HepG2 (cell line): ENCODE measurements around the gene PCED1B. TPM values are rescaled to one million over a fixed set of nuclear protein-coding genes. Genes with fewer than 3 reads are reported as not detected.
A peak's percentile ranks its signal among the peaks of the same experiment; 100 is the strongest.

Experiments used
- BCL3 ChIP-seq: sonication (generic); formaldehyde crosslinking; IDR thresholded peaks from 2 replicates; pipeline ENCODE4 v1.5.1; 2020; ENCODE audit warnings: mild to moderate bottlenecking, missing genetic modification reagents, moderate library complexity
- ELF3 ChIP-seq: IDR thresholded peaks from 2 replicates; pipeline ENCODE4 v1.6.1; 2016; ENCODE audit warnings: missing genetic modification reagents, missing compliant biosample characterization
- HIC2 ChIP-seq: sonication (generic); formaldehyde crosslinking; IDR thresholded peaks from 2 replicates; pipeline ENCODE4 v1.9.0; 2022; ENCODE audit warnings: low read depth, missing genetic modification reagents
- NFE2 ChIP-seq: sonication (generic); formaldehyde crosslinking; IDR thresholded peaks from 2 replicates; pipeline ENCODE4 v1.4.0; 2020; ENCODE audit warnings: missing genetic modification reagents
- NFE2L1 ChIP-seq: sonication (generic); formaldehyde crosslinking; IDR thresholded peaks from 2 replicates; pipeline ENCODE4 v1.4.0; 2020; ENCODE audit warnings: missing genetic modification reagents, mild to moderate bottlenecking, borderline replicate concordance
- PHF21A ChIP-seq: sonication (generic); formaldehyde crosslinking; IDR thresholded peaks from 2 replicates; pipeline ENCODE4 v1.5.0; 2020; ENCODE audit warnings: mild to moderate bottlenecking, missing genetic modification reagents
- SMARCE1 ChIP-seq: fragments of 450-650 bp; IDR thresholded peaks from 2 replicates; pipeline ENCODE4 v1.6.1; 2017; ENCODE audit warnings: borderline replicate concordance
- ZBED4 ChIP-seq: sonication (generic); formaldehyde crosslinking; IDR thresholded peaks from 2 replicates; pipeline ENCODE4 v1.4.0; 2020; ENCODE audit warnings: missing genetic modification reagents, borderline replicate concordance
- ZBTB37 ChIP-seq: sonication (generic); formaldehyde crosslinking; IDR thresholded peaks from 2 replicates; pipeline ENCODE4 v1.4.0; 2020; ENCODE audit warnings: mild to moderate bottlenecking, missing genetic modification reagents
- ZNF292 ChIP-seq: sonication (generic); formaldehyde crosslinking; IDR thresholded peaks from 2 replicates; pipeline ENCODE4 v1.8.1; 2022; ENCODE audit warnings: mild to moderate bottlenecking, low read depth, missing genetic modification reagents, borderline replicate concordance
- ZNF30 ChIP-seq: sonication (generic); formaldehyde crosslinking; IDR thresholded peaks from 2 replicates; pipeline ENCODE4 v1.5.0; 2020; ENCODE audit warnings: mild to moderate bottlenecking, missing genetic modification reagents
- ZNF333 ChIP-seq: sonication (generic); formaldehyde crosslinking; IDR thresholded peaks from 2 replicates; pipeline ENCODE4 v1.4.0; 2020; ENCODE audit warnings: mild to moderate bottlenecking, missing genetic modification reagents, borderline replicate concordance
- ZNF33B ChIP-seq: sonication (generic); formaldehyde crosslinking; IDR thresholded peaks from 2 replicates; pipeline ENCODE4 v1.5.1; 2020; ENCODE audit warnings: mild to moderate bottlenecking, missing genetic modification reagents
- ZNF431 ChIP-seq: sonication (generic); formaldehyde crosslinking; IDR thresholded peaks from 2 replicates; pipeline ENCODE4 v1.9.0; 2022; ENCODE audit warnings: missing genetic modification reagents, low read depth, mild to moderate bottlenecking, borderline replicate concordance
- ZNF512B ChIP-seq: sonication (generic); formaldehyde crosslinking; IDR thresholded peaks from 2 replicates; pipeline ENCODE4 v1.5.1; 2020; ENCODE audit warnings: missing genetic modification reagents, mild to moderate bottlenecking, borderline replicate concordance
- ZNF7 ChIP-seq: IDR thresholded peaks from 2 replicates; pipeline ENCODE4 v1.6.1; 2016; ENCODE audit warnings: missing biosample characterization, missing genetic modification reagents
- polyA plus RNA-seq, 8 experiments: library from polyadenylated mRNA; depleted of rRNA in 3 of 8; stranded (reverse) in 7 of 8; unstranded in 1 of 8; fragments of >200 nt; fragmentation: Illumina TruSeq in 4 of 8; extraction: Trizol in 4 of 8; gene quantifications; 2 replicates each; pipeline versions ENCODE4 v1.2.1 to v1.2.3, GENCODE V29; 2011 to 2016; ENCODE audit warnings: low read depth in 4 of 8, missing spikeins in 1 of 8, mixed read lengths in 1 of 8; ENCODE audit not compliant: insufficient read depth in 1 of 8
- total RNA-seq, 5 experiments: library from RNA; depleted of rRNA; stranded (reverse); fragments of >200 nt; fragmentation: Illumina TruSeq; extraction: Trizol; gene quantifications; 2 replicates each; pipeline ENCODE4 v1.2.3, GENCODE V29; 2016; ENCODE audit warnings: low read depth in 1 of 5

Gene PCED1B
- total and polyA plus RNA-seq, 2 of the 13 experiments (the other 11 are each of a cell fraction or from before 2014, with no cell fraction given), result 0.11 to 0.37 TPM

GRCh38 chr12:47221256-47222023 lies 142.0 kb downstream of the PCED1B start (continued):
- TF ChIP-seq ZNF512B (CRISPR knock-in tag) (no peak), ZBTB37 (peak; percentile 30; the same call in 1 of the 2 replicates), ZNF431 (CRISPR knock-in tag) (no peak), ELF3 (CRISPR knock-in tag) (peak; percentile 76), ZNF7 (CRISPR knock-in tag) (peak; percentile 76), SMARCE1 (no peak), ZBED4 (CRISPR knock-in tag) (no peak), HIC2 (CRISPR knock-in tag) (no peak), PHF21A (CRISPR knock-in tag) (peak; percentile 34; the same call in 1 of the 2 replicates), NFE2L1 (CRISPR knock-in tag) (no peak), ZNF292 (CRISPR knock-in tag) (no peak), ZNF33B (CRISPR knock-in tag) (no peak), BCL3 (no peak), ZNF333 (CRISPR knock-in tag) (no peak), ZNF30 (CRISPR knock-in tag) (no peak), NFE2 (CRISPR knock-in tag) (no peak)
